Spleen (tissue), 11 donors: Measurements from ENCODE around the gene TNS4. TPM values are rescaled to one million over a fixed set of nuclear protein-coding genes. Genes with fewer than 3 reads are reported as not detected.

Experiments
- DNase-seq: peaks from one replicate; pipeline ENCODE4 v3.0.0-alpha.2; 2020
- H3K27ac ChIP-seq, 8 donors: fragments of 200-600 bp; sonication (generic) in 7 of 8; 1 replicate in 4 of 8; 2 replicates in 4 of 8; pipeline versions ENCODE4 v1.5.0 to v1.8.0; 2016 to 2021; ENCODE audit warnings: inconsistent platforms in 4 of 8, mild to moderate bottlenecking in 4 of 8, moderate library complexity in 1 of 8
- H3K27me3 ChIP-seq, 7 donors: fragments of 200-600 bp; sonication (generic) in 6 of 7; replicated peaks in 1 of 7; 1 replicate in 4 of 7; 2 replicates in 3 of 7; pipeline versions ENCODE4 v1.5.0 to v1.8.0; 2016 to 2021; ENCODE audit warnings: inconsistent platforms in 3 of 7, mild to moderate bottlenecking in 1 of 7
- H3K36me3 ChIP-seq, 6 donors: fragments of 200-600 bp; sonication (generic) in 5 of 6; 1 replicate in 4 of 6; 2 replicates in 2 of 6; pipeline versions ENCODE4 v1.5.0 to v1.8.0; 2016 to 2021; ENCODE audit warnings: inconsistent platforms in 2 of 6
- H3K4me1 ChIP-seq, 6 donors: fragments of 200-600 bp; sonication (generic) in 5 of 6; 1 replicate in 3 of 6; 2 replicates in 3 of 6; pipeline versions ENCODE4 v1.5.0 to v1.8.0; 2016 to 2021; ENCODE audit warnings: inconsistent platforms in 3 of 6
- H3K4me3 ChIP-seq, 8 donors: fragments of 200-600 bp; sonication (generic) in 7 of 8; 1 replicate in 4 of 8; 2 replicates in 4 of 8; pipeline versions ENCODE4 v1.5.0 to v1.8.0; 2016 to 2021; ENCODE audit warnings: inconsistent platforms in 4 of 8, mild to moderate bottlenecking in 4 of 8, moderate library complexity in 2 of 8
- H3K9me3 ChIP-seq, 8 donors: fragments of 200-600 bp; sonication (generic) in 7 of 8; 1 replicate in 4 of 8; 2 replicates in 4 of 8; pipeline versions ENCODE4 v1.5.0 to v1.8.0; 2016 to 2021; ENCODE audit warnings: inconsistent platforms in 4 of 8
- CTCF ChIP-seq, 11 experiments: fragments of 200-600 bp in 7 of 11; fragments of 450-650 bp in 4 of 11; sonication (generic) in 4 of 11; IDR thresholded peaks in 8 of 11; conservative IDR thresholded peaks in 3 of 11; 1 replicate in 7 of 11; 2 replicates in 4 of 11; pipeline versions ENCODE4 v1.4.0 to v1.8.0; 2016 to 2021; ENCODE audit warnings: antibody characterized with exemption in 11 of 11, inconsistent platforms in 4 of 11, mild to moderate bottlenecking in 1 of 11
- POLR2A ChIP-seq, 3 donors: fragments of 450-650 bp; IDR thresholded peaks; one replicate each; pipeline ENCODE4 v1.5.1; 2017; ENCODE audit warnings: antibody characterized with exemption in 3 of 3, mild to moderate bottlenecking in 1 of 3
- POLR2AphosphoS5 ChIP-seq, 3 donors: sonication (generic); formaldehyde crosslinking; IDR thresholded peaks; one replicate each; pipeline ENCODE4 v1.5.1; 2017; ENCODE audit warnings: antibody characterized with exemption in 3 of 3
- WGBS, 5 donors: extraction: QIAGEN DNeasy Blood & Tissue Kit in 3 of 5; methylation state at CpG; one replicate each; pipeline versions ENCODE4 v1.1.5 to v1.1.7; 2013 to 2018; 5-methylcytosine and 5-hydroxymethylcytosine counted together
- intact Hi-C: fragments of 100-400 bp; cut with DNase I; formaldehyde crosslinking; loops from one replicate; pipeline ENCODE4 v1.15.0; 2023; ENCODE audit warnings: low total_unique reads
- polyA plus RNA-seq, 3 donors: library from polyadenylated mRNA; stranded (reverse); fragments of 200-250 nt; gene quantifications; one replicate each; pipeline ENCODE4 v1.2.1, GENCODE V29; 2013
- total RNA-seq, 7 donors: library from RNA; depleted of rRNA in 3 of 7; stranded (reverse); fragments of >200 nt in 3 of 7; fragmentation: NEBNext Ultra II Directional in 4 of 7; extraction: Animal tissue kit (Norgen Biotek cat#: 25700) in 4 of 7; gene quantifications; one replicate each; pipeline versions ENCODE4 v1.1.0 to v1.2.1, GENCODE V29; 2016 to 2021
- donor health status: healthy with polysubstance abuse.
- donor health status: DM: no; HTN: no; CAD: no; lungs with moderate emphysema.
- donor health status: DM: no; HTN: no; CAD: no.
- donor health status: Bipolar disorder and iron deficiency.
- donor health status: healthy.
- donor health status: DM: no; HTN: no; CAD: no.
- donor health status: DM: yes; HTN: yes; CAD: no.

The TNS4 gene
- total and polyA plus RNA-seq, 10 donors = 0.14 to 1.3 (median 0.37) TPM; not detected in 1

GRCh38 chr17:40497695-40498094, 3.7 kb downstream of the TNS4 start:
- Histone ChIP-seq H3K27ac (peak overlapping the region in 1 of 8 donors; percentile 19), H3K36me3 (no peaks in the 10 kb centered on the region), H3K4me1 (peaks cover 0 to 17% (median 11%) of the 10 kb centered on the region in 6 donors), H3K4me3 (no peak overlapping the region), H3K27me3 (peaks cover 0 to 20% (median 5%) of the 10 kb centered on the region in 7 donors), H3K9me3 (no peaks in the 10 kb centered on the region)
- intact Hi-C loops = no loop called here
- 80 to 92% (median 84%) methylated on average over 2 of the region's 2 CpGs for WGBS, 5 donors
- no peak for DNase-seq
- TF ChIP-seq CTCF (IDR thresholded peaks at IDR 0.05 in 8 of 11, conservative IDR thresholded peaks at IDR 0.05 in 3 of 11) = no peak
- TF ChIP-seq POLR2A (IDR thresholded peaks at IDR 0.05) = no peak
- no peak for TF ChIP-seq POLR2AphosphoS5 (IDR thresholded peaks at IDR 0.05)

- no peak overlapping the region for H3K27ac ChIP-seq
- DNase-seq = no peak
- no peaks in the 10 kb centered on the region for H3K36me3 ChIP-seq
- peaks cover 0 to 17% (median 11%) of the 10 kb centered on the region in 6 donors for H3K4me1 ChIP-seq
- no peaks in the 10 kb centered on the region for H3K9me3 ChIP-seq
- intact Hi-C loops = no loop called here
- peaks cover 0 to 20% (median 5%) of the 10 kb centered on the region in 7 donors for H3K27me3 ChIP-seq
- no peak overlapping the region for H3K4me3 ChIP-seq
- TF ChIP-seq POLR2A (IDR thresholded peaks at IDR 0.05) (no peak), CTCF (IDR thresholded peaks at IDR 0.05 in 8 of 11, conservative IDR thresholded peaks at IDR 0.05 in 3 of 11) (no peak), POLR2AphosphoS5 (IDR thresholded peaks at IDR 0.05) (no peak)
- 69 to 78% (median 73%) methylated on average over 8 to 9 of the region's 9 CpGs for WGBS, 5 donors
Observed at GRCh38 chr17:40496634-40497420, 4.6 kb downstream of the TNS4 start.

GRCh38 chr17:40496170-40496569, 5.3 kb downstream of the TNS4 start:
- peaks cover 0 to 20% (median 11%) of the 10 kb centered on the region in 6 donors for H3K4me1 ChIP-seq
- WGBS, 5 donors = 75 to 100% (median 81%) methylated on average over 3 to 6 of the region's 6 CpGs
- peaks cover 0 to 20% (median 5%) of the 10 kb centered on the region in 7 donors for H3K27me3 ChIP-seq
- TF ChIP-seq CTCF (IDR thresholded peaks at IDR 0.05 in 8 of 11, conservative IDR thresholded peaks at IDR 0.05 in 3 of 11) (no peak), POLR2A (IDR thresholded peaks at IDR 0.05) (no peak), POLR2AphosphoS5 (IDR thresholded peaks at IDR 0.05) (no peak)
- H3K36me3 ChIP-seq = no peaks in the 10 kb centered on the region
- intact Hi-C loops = no loop called here
- no peak for DNase-seq
- H3K4me3 ChIP-seq = no peak overlapping the region
- no peak overlapping the region for H3K27ac ChIP-seq
- no peaks in the 10 kb centered on the region for H3K9me3 ChIP-seq

- no peak overlapping the region for H3K27ac ChIP-seq
- no peak for TF ChIP-seq POLR2A (IDR thresholded peaks at IDR 0.05)
- TF ChIP-seq POLR2AphosphoS5 (IDR thresholded peaks at IDR 0.05) = no peak
- TF ChIP-seq CTCF (IDR thresholded peaks at IDR 0.05 in 8 of 11, conservative IDR thresholded peaks at IDR 0.05 in 3 of 11) = no peak
- H3K36me3 ChIP-seq = no peaks in the 10 kb centered on the region
- no peaks in the 10 kb centered on the region for H3K9me3 ChIP-seq
- intact Hi-C loops = no loop called here
- H3K4me3 ChIP-seq = no peak overlapping the region
- 75 to 85% (median 76%) methylated on average over 5 of the region's 5 CpGs for WGBS, 5 donors
- peaks cover 7 to 25% (median 17%) of the 10 kb centered on the region in 6 donors for H3K4me1 ChIP-seq
- peaks cover 0 to 11% (median 5%) of the 10 kb centered on the region in 7 donors for H3K27me3 ChIP-seq
- DNase-seq = no peak
Observed at GRCh38 chr17:40495140-40495539, 6.3 kb downstream of the TNS4 start.
